ENCODE data around the gene LRMDA. TPM values are rescaled to one million over a fixed set of nuclear protein-coding genes. Genes with fewer than 3 reads are reported as not detected.

Gene LRMDA
- total RNA-seq, 1 experiment from 2014 or later, result 20.3 TPM

- no peak for DNase-seq (ENCODE audit: low read depth)
- in situ Hi-C loops (cut with HindIII; ENCODE audit: low pct_unique_long_range_greater_than_20kb, low sequenced_read_pairs), result no loop called here
These were observed 5.5 kb downstream of the LRMDA start for GRCh38 chr10:75436896-75437295.

GRCh38 chr10:75437693-75438092 is 6.3 kb downstream of the LRMDA start:
- in situ Hi-C loops (cut with HindIII; ENCODE audit: low pct_unique_long_range_greater_than_20kb, low sequenced_read_pairs), result no loop called here
- DNase-seq (ENCODE audit: low read depth), result no peak

GRCh38 chr10:75438275-75438674 is 6.9 kb downstream of the LRMDA start:
- in situ Hi-C loops (cut with HindIII; ENCODE audit: low pct_unique_long_range_greater_than_20kb, low sequenced_read_pairs), result no loop called here

GRCh38 chr10:75439811-75440210 is 8.4 kb downstream of the LRMDA start:
- in situ Hi-C loops (cut with HindIII; ENCODE audit: low pct_unique_long_range_greater_than_20kb, low sequenced_read_pairs), result no loop called here
- DNase-seq (ENCODE audit: low read depth), result no peak

More at GRCh38 chr10:75438275-75438674, 6.9 kb downstream of the LRMDA start:
- no peak for DNase-seq (ENCODE audit: low read depth)

GRCh38 chr10:75440271-75440793 is 8.9 kb downstream of the LRMDA start:
- in situ Hi-C loops (cut with HindIII; ENCODE audit: low pct_unique_long_range_greater_than_20kb, low sequenced_read_pairs), result no loop called here
- DNase-seq (ENCODE audit: low read depth), result no peak

- no peak for DNase-seq (ENCODE audit: low read depth)
- in situ Hi-C loops (cut with HindIII; ENCODE audit: low pct_unique_long_range_greater_than_20kb, low sequenced_read_pairs), result no loop called here
These were observed 9.8 kb downstream of the LRMDA start for GRCh38 chr10:75441196-75441595.

GRCh38 chr10:75441682-75442081 is 10.3 kb downstream of the LRMDA start:
- DNase-seq (ENCODE audit: low read depth), result no peak
- in situ Hi-C loops (cut with HindIII; ENCODE audit: low pct_unique_long_range_greater_than_20kb, low sequenced_read_pairs), result no loop called here

GRCh38 chr10:75443362-75443761 is 11.9 kb downstream of the LRMDA start:
- in situ Hi-C loops (cut with HindIII; ENCODE audit: low pct_unique_long_range_greater_than_20kb, low sequenced_read_pairs), result no loop called here

GRCh38 chr10:75444781-75445386 is 13.5 kb downstream of the LRMDA start:
- in situ Hi-C loops (cut with HindIII; ENCODE audit: low pct_unique_long_range_greater_than_20kb, low sequenced_read_pairs), result no loop called here
- peak; percentile 22 for DNase-seq (ENCODE audit: low read depth)

More at GRCh38 chr10:75443362-75443761, 11.9 kb downstream of the LRMDA start:
- DNase-seq (ENCODE audit: low read depth), result no peak

GRCh38 chr10:75446508-75446907 is 15.1 kb downstream of the LRMDA start:
- no peak for DNase-seq (ENCODE audit: low read depth)
- in situ Hi-C loops (cut with HindIII; ENCODE audit: low pct_unique_long_range_greater_than_20kb, low sequenced_read_pairs), result no loop called here

- in situ Hi-C loops (cut with HindIII; ENCODE audit: low pct_unique_long_range_greater_than_20kb, low sequenced_read_pairs), result no loop called here
- DNase-seq (ENCODE audit: low read depth), result no peak
These were observed 16.7 kb downstream of the LRMDA start for GRCh38 chr10:75448166-75448565.

- in situ Hi-C loops (cut with HindIII; ENCODE audit: low pct_unique_long_range_greater_than_20kb, low sequenced_read_pairs), result no loop called here
- no peak for DNase-seq (ENCODE audit: low read depth)
These were observed 18.1 kb downstream of the LRMDA start for GRCh38 chr10:75449382-75450074.

- DNase-seq (ENCODE audit: low read depth), result no peak
- in situ Hi-C loops (cut with HindIII; ENCODE audit: low pct_unique_long_range_greater_than_20kb, low sequenced_read_pairs), result no loop called here
These were observed 18.6 kb downstream of the LRMDA start for GRCh38 chr10:75450075-75450445.

GRCh38 chr10:75450644-75451640 is 19.5 kb downstream of the LRMDA start:
- no peak for DNase-seq (ENCODE audit: low read depth)
- in situ Hi-C loops (cut with HindIII; ENCODE audit: low pct_unique_long_range_greater_than_20kb, low sequenced_read_pairs), result no loop called here

GRCh38 chr10:75451831-75452230 is 20.4 kb downstream of the LRMDA start:
- DNase-seq (ENCODE audit: low read depth), result no peak
- in situ Hi-C loops (cut with HindIII; ENCODE audit: low pct_unique_long_range_greater_than_20kb, low sequenced_read_pairs), result no loop called here

- in situ Hi-C loops (cut with HindIII; ENCODE audit: low pct_unique_long_range_greater_than_20kb, low sequenced_read_pairs), result no loop called here
- no peak for DNase-seq (ENCODE audit: low read depth)
These were observed 21.6 kb downstream of the LRMDA start for GRCh38 chr10:75452997-75453396.

- in situ Hi-C loops (cut with HindIII; ENCODE audit: low pct_unique_long_range_greater_than_20kb, low sequenced_read_pairs), result no loop called here
- DNase-seq (ENCODE audit: low read depth), result no peak
These were observed 24.7 kb downstream of the LRMDA start for GRCh38 chr10:75456122-75456521.

GRCh38 chr10:75460059-75460458 is 28.6 kb downstream of the LRMDA start:
- no peak for DNase-seq (ENCODE audit: low read depth)
- in situ Hi-C loops (cut with HindIII; ENCODE audit: low pct_unique_long_range_greater_than_20kb, low sequenced_read_pairs), result no loop called here
